LoVo (cell line): ENCODE results near the gene VPS37C.
A peak's percentile ranks its signal among the peaks of the same experiment; 100 is the strongest.

Experiments
- DNase-seq: peaks from one replicate; pipeline ENCODE4 v3.0.0-alpha.2; 2016; ENCODE audit warnings: low spot score

The VPS37C gene

GRCh38 chr11:61154528-61154927 lies 6.7 kb downstream of the VPS37C start:
- DNase-seq = no peak

GRCh38 chr11:61153593-61154095 lies 7.6 kb downstream of the VPS37C start:
- no peak for DNase-seq

GRCh38 chr11:61152816-61153592 lies 8.2 kb downstream of the VPS37C start:
- DNase-seq = peak; percentile 33

- no peak for DNase-seq
These were observed 9.5 kb downstream of the VPS37C start for GRCh38 chr11:61151545-61152252.

GRCh38 chr11:61150706-61151544 lies 10.3 kb downstream of the VPS37C start:
- no peak for DNase-seq

- DNase-seq = no peak
These were observed 11.3 kb downstream of the VPS37C start for GRCh38 chr11:61149624-61150615.

GRCh38 chr11:61147791-61148620 lies 13.2 kb downstream of the VPS37C start:
- no peak for DNase-seq

- DNase-seq = no peak
These were observed 14.0 kb downstream of the VPS37C start for GRCh38 chr11:61147271-61147670.

- no peak for DNase-seq
These were observed 14.8 kb downstream of the VPS37C start for GRCh38 chr11:61146416-61146815.

- DNase-seq = no peak
These were observed 15.8 kb downstream of the VPS37C start for GRCh38 chr11:61145228-61146005.

GRCh38 chr11:61144511-61145179 lies 16.6 kb downstream of the VPS37C start:
- DNase-seq = no peak

- no peak for DNase-seq
These were observed 18.8 kb downstream of the VPS37C start for GRCh38 chr11:61142424-61142823.

GRCh38 chr11:61141601-61142028 lies 19.6 kb downstream of the VPS37C start:
- peak; percentile 57 for DNase-seq

GRCh38 chr11:61140416-61140815 lies 20.8 kb downstream of the VPS37C start:
- DNase-seq = no peak

- DNase-seq = no peak
These were observed 21.8 kb downstream of the VPS37C start for GRCh38 chr11:61139387-61139786.

GRCh38 chr11:61138935-61139334 lies 22.3 kb downstream of the VPS37C start:
- no peak for DNase-seq

- DNase-seq = no peak
These were observed 26.4 kb downstream of the VPS37C start for GRCh38 chr11:61134801-61135257.

- no peak for DNase-seq
These were observed 27.1 kb downstream of the VPS37C start for GRCh38 chr11:61133956-61134662.
